ENCODE results near the gene DUSP1.

The DUSP1 gene

DNA sequence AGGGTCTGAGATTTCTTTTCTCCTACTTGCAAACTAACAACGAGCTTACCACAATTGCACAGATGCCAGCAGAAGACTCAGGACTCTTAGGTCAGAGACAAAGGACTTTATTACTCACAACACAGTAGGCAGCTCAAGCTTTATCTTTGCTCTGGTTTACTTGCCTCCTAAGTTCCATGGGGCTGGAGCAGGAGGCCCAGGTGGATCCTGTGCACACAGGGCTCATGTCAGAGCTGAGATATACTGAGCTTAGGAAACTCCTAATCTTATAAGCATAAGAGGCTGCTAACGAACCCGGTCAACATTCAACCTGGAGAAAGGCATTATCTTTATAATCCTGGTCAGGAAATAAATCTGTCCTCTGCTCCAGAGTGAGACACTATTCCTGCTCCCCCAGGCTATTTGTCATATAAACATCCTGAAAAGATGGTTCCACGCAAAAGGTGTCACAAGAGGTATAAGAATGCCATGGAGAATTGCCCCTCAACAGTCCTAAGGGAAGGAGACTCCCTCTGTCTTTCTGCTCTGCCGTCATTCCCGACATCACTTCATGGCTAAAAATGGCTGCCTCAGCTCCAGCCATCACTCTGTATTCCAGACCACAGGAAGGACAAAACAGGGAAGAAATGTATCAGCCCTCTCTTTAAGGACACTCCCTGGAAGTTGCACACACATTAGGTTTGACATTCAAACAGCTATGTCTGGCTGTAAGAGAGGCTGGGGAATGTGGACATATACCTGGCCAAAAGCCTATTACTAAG lies 16.2 kb downstream of the DUSP1 start:
- TF ChIP-seq CTCF (IDR thresholded peaks at IDR 0.05; ENCODE audit: low read depth, low read length), result no peak
- no peak for DNase-seq
- Histone ChIP-seq H3K9me3 (no peaks in the 10 kb centered on the region), H3K36me3 (no peaks in the 10 kb centered on the region), H3K4me1 (no peaks in the 10 kb centered on the region), H3K4me3 (ENCODE audit: low read depth, low read length) (no peak overlapping the region), H3K27me3 (no peaks in the 10 kb centered on the region)

DNA sequence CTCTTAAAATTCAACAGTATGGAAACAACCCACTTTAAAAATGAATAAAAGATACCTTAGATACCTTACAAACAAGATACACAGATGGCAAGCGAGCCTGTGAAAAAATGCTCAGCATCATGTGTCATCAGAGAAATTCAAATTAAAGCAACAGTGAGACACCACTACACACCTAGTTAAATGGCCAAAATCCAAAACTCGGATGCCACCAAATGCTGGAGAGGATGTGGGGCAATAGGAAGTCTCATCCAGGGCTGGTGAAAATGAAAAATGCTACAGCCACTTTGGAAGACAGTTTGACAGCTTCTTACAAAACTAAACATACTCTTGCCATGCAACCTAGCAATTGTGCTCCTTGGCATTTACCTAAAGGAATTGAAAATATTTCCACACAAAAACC lies 17.9 kb downstream of the DUSP1 start:
- H3K4me3 ChIP-seq (ENCODE audit: low read depth, low read length), result no peak overlapping the region
- no peak for TF ChIP-seq CTCF (IDR thresholded peaks at IDR 0.05; ENCODE audit: low read depth, low read length)
- no peak for DNase-seq

DNA sequence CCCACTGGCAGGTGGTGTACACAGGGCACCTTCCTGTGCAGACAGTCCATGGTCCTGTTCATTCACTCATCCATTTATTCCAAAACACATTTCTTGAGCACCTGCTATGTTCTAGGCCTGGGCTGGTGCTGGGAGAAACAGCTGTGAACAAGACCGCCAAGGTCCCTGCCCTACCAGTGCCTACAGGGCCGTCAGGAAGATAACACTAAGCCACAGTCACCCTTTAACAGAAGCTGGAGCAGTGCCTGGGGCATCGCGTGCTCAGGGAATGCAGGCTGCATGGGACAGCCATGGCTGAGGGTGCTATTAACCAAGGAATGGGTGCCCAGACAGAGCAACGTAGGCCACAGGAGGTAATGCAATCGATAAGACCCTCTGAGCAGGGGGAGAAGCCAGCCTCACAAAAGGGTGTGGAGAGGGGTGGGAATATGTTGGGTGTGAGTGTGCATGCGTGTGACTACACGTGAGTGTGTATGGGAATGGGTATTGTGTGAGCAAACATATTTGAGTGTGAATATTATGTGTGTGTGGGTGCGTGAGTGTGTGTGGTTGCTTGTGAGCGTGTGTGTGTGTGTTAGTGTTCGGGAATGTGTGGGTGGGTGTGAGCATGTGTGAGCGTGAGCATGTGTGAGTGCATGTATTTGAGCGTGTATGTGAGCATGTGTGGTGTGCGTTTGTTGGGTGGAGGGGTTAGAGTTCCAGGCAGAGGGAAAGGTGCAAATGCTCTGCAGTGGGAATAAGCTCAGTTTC lies 19.1 kb downstream of the DUSP1 start:
- no peaks in the 10 kb centered on the region for H3K36me3 ChIP-seq
- no peaks in the 10 kb centered on the region for H3K4me1 ChIP-seq
- TF ChIP-seq CTCF (IDR thresholded peaks at IDR 0.05; ENCODE audit: low read depth, low read length), result no peak
- no peaks in the 10 kb centered on the region for H3K9me3 ChIP-seq
- DNase-seq, result no peak
- H3K27me3 ChIP-seq, result no peaks in the 10 kb centered on the region
- no peak overlapping the region for H3K4me3 ChIP-seq (ENCODE audit: low read depth, low read length)

More for the DNA sequence above, 17.9 kb downstream of the DUSP1 start:
- H3K9me3 ChIP-seq, result no peaks in the 10 kb centered on the region
- no peaks in the 10 kb centered on the region for H3K27me3 ChIP-seq
- H3K4me1 ChIP-seq, result no peaks in the 10 kb centered on the region
- H3K36me3 ChIP-seq, result no peaks in the 10 kb centered on the region

- Histone ChIP-seq H3K4me3 (ENCODE audit: low read depth, low read length) (no peak overlapping the region), H3K9me3 (no peaks in the 10 kb centered on the region), H3K36me3 (no peaks in the 10 kb centered on the region), H3K27me3 (no peaks in the 10 kb centered on the region), H3K4me1 (no peaks in the 10 kb centered on the region)
- no peak for DNase-seq
- no peak for TF ChIP-seq CTCF (IDR thresholded peaks at IDR 0.05; ENCODE audit: low read depth, low read length)
Measured at GRCh38 chr5:172749881-172750633, 20.9 kb downstream of the DUSP1 start.

DNA sequence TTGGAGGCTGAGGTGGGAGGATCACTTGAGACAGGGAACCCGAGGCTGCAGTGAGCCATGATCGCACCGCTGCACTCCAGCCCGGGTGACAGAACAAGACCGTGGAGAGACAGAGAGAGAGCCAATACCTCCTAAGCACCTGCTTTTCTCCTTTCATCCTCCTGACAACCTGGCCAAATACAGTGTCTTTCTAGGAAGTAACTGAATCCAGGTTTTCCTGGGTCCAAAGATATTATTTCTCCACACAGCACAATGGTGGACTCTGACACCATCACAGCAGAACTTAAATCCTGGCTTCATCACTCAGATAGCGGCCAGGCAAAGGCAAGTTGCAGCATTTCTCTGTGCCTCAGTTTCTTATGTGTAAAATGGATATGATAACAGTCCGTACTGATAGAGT lies 21.9 kb downstream of the DUSP1 start:
- Histone ChIP-seq H3K27me3 (no peaks in the 10 kb centered on the region), H3K4me3 (ENCODE audit: low read depth, low read length) (no peak overlapping the region), H3K36me3 (no peaks in the 10 kb centered on the region), H3K9me3 (no peaks in the 10 kb centered on the region), H3K4me1 (no peaks in the 10 kb centered on the region)
- no peak for DNase-seq
- TF ChIP-seq CTCF (IDR thresholded peaks at IDR 0.05; ENCODE audit: low read depth, low read length), result no peak

All from BE2C (cell line).